IMR-90 (cell line): ENCODE data around the gene MRPS15. TPM values are rescaled to one million over a fixed set of nuclear protein-coding genes. Genes with fewer than 3 reads are reported as not detected.
"Not testable (repeated sequence)": the region's sequence is repeated elsewhere in the genome, so short reads cannot be mapped to it uniquely, and the experiment has no call there.

Experiments
- ATAC-seq: fragments of 200-7000 bp; cut with Tn5 transposase; 2 replicates; pipeline ENCODE4 v1.9.1; 2020; ENCODE audit warnings: low read depth, mild to moderate bottlenecking, moderate library complexity
- BruUV-seq: library from RNA; stranded (reverse); fragments of 400-500 nt; replicated peaks from 2 replicates; lab custom pipeline; 2021; lab: Mats Ljungman, UMichigan
- CTCF ChIA-PET: fragments of 300-600 bp; formaldehyde crosslinking; extraction: SDS; loops from one replicate; lab custom pipeline; 2021; ENCODE audit warnings: antibody characterized with exemption; lab: Yijun Ruan, JAX
- POLR2A ChIA-PET: fragments of 300-600 bp; sonication (Branson Sonifier 250); formaldehyde crosslinking; loops from one replicate; lab custom pipeline; 2022; ENCODE audit warnings: antibody characterized with exemption; ENCODE audit not compliant: unreplicated experiment; lab: Charles Lee
- DNase-seq: peaks from one replicate; pipeline ENCODE4 v3.0.0; 2013
- H2AFZ ChIP-seq: replicated peaks from 2 replicates; pipeline ENCODE3; 2013; ENCODE audit warnings: low read length, mild to moderate bottlenecking; ENCODE audit not compliant: poor library complexity
- H2AK5ac ChIP-seq: 2 replicates; pipeline ENCODE4 v1.6.1; 2013; ENCODE audit warnings: low read depth, low read length, inconsistent platforms
- H2AK9ac ChIP-seq: replicated peaks from 2 replicates; pipeline ENCODE3; 2013; ENCODE audit warnings: mild to moderate bottlenecking, low read depth, low read length, moderate library complexity; ENCODE audit not compliant: poor library complexity
- H2BK120ac ChIP-seq: 2 replicates; pipeline ENCODE4 v1.6.1; 2013; ENCODE audit warnings: low read depth, low read length, inconsistent platforms
- H2BK15ac ChIP-seq: 3 replicates; pipeline ENCODE4 v1.6.1; 2013; ENCODE audit warnings: low read depth, low read length, inconsistent platforms
- H2BK20ac ChIP-seq: 2 replicates; pipeline ENCODE4 v1.6.1; 2013; ENCODE audit warnings: low read depth, mild to moderate bottlenecking, inconsistent platforms, low read length, moderate library complexity
- H2BK5ac ChIP-seq: 2 replicates; pipeline ENCODE4 v1.6.1; 2013; ENCODE audit warnings: mild to moderate bottlenecking, low read depth, low read length, inconsistent platforms; ENCODE audit not compliant: poor library complexity, severe bottlenecking
- H3K14ac ChIP-seq: replicated peaks from 2 replicates; pipeline ENCODE4 v1.6.1; 2013; ENCODE audit warnings: low read depth, low read length, inconsistent platforms
- H3K18ac ChIP-seq: 2 replicates; pipeline ENCODE4 v1.6.1; 2013; ENCODE audit warnings: low read depth, low read length, control low read depth
- H3K23ac ChIP-seq: 2 replicates; pipeline ENCODE4 v1.6.1; 2013; ENCODE audit warnings: low read depth, low read length, inconsistent platforms
- H3K27ac ChIP-seq: 2 replicates; pipeline ENCODE4 v1.5.1; 2013; ENCODE audit warnings: mild to moderate bottlenecking, control low read depth, low read length; ENCODE audit not compliant: insufficient read depth
- H3K27me3 ChIP-seq: 2 replicates; pipeline ENCODE4 v1.6.1; 2013; ENCODE audit warnings: low read length; ENCODE audit not compliant: control insufficient read depth, insufficient read depth
- H3K36me3 ChIP-seq: 2 replicates; pipeline ENCODE4 v1.6.1; 2013; ENCODE audit warnings: low read length, mixed read lengths; ENCODE audit not compliant: control insufficient read depth, insufficient read depth
- H3K4ac ChIP-seq: 2 replicates; pipeline ENCODE4 v1.6.1; 2013; ENCODE audit warnings: low read depth, low read length, inconsistent platforms
- H3K4me1 ChIP-seq: 2 replicates; pipeline ENCODE4 v1.6.1; 2013; ENCODE audit warnings: low read length, mixed read lengths; ENCODE audit not compliant: control insufficient read depth, insufficient read depth
- H3K4me2 ChIP-seq: 2 replicates; pipeline ENCODE4 v1.6.1; 2013; ENCODE audit warnings: low read depth, mild to moderate bottlenecking, control low read depth, low read length, moderate library complexity
- H3K4me3 ChIP-seq: 2 replicates; pipeline ENCODE4 v1.5.1; 2013; ENCODE audit warnings: low read depth, mild to moderate bottlenecking, control low read depth, low read length, moderate library complexity; ENCODE audit not compliant: insufficient read depth
- H3K56ac ChIP-seq: 2 replicates; pipeline ENCODE4 v1.6.1; 2013; ENCODE audit warnings: low read length, inconsistent platforms; ENCODE audit not compliant: insufficient read depth; ENCODE audit errors: extremely low read depth
- H3K79me1 ChIP-seq, 2 experiments: 2 replicates each; pipeline ENCODE4 v1.6.1; 2013; ENCODE audit warnings: low read length in 2 of 2, inconsistent platforms in 1 of 2, low read depth in 1 of 2
- H3K9ac ChIP-seq: 2 replicates; pipeline ENCODE4 v1.6.1; 2013; ENCODE audit warnings: low read depth, low read length, control low read depth
- H3K9me1 ChIP-seq: 2 replicates; pipeline ENCODE4 v1.6.1; 2013; ENCODE audit warnings: low read length, inconsistent platforms; ENCODE audit not compliant: insufficient read depth
- H3K9me3 ChIP-seq: 2 replicates; pipeline ENCODE4 v1.6.1; 2013; ENCODE audit warnings: low read length; ENCODE audit not compliant: control insufficient read depth, insufficient read depth
- H4K20me1 ChIP-seq: 2 replicates; pipeline ENCODE4 v1.6.1; 2013; ENCODE audit warnings: low read length, inconsistent platforms; ENCODE audit not compliant: insufficient read depth
- H4K5ac ChIP-seq: 2 replicates; pipeline ENCODE4 v1.6.1; 2013; ENCODE audit warnings: mild to moderate bottlenecking, low read depth, low read length, control low read depth
- H4K8ac ChIP-seq, 2 experiments: 2 replicates each; pipeline ENCODE4 v1.6.1; 2013; ENCODE audit warnings: low read depth in 2 of 2, low read length in 2 of 2, control low read depth in 1 of 2, inconsistent platforms in 1 of 2
- H4K91ac ChIP-seq: 2 replicates; pipeline ENCODE4 v1.6.1; 2013; ENCODE audit warnings: low read depth, low read length, inconsistent platforms; ENCODE audit not compliant: insufficient read depth
- WGBS, 2 experiments: methylation state at CpG; one replicate each; pipeline versions ENCODE4 v1.1.5 to v1.1.7; 2013; ENCODE audit warnings: missing lambda C conversion rate in 2 of 2; ENCODE audit not compliant: insufficient read length in 1 of 2; ENCODE audit errors: extremely low coverage in 2 of 2; 5-methylcytosine and 5-hydroxymethylcytosine counted together
- dilution Hi-C: fragments of 300-500 bp; cut with HindIII; formaldehyde crosslinking; loops from one replicate; pipeline ENCODE4 v1.14.3; 2018; ENCODE audit warnings: low sequenced_read_pairs; ENCODE audit not compliant: unreplicated experiment
- in situ Hi-C: fragments of 300-500 bp; cut with MboI; formaldehyde crosslinking; loops from 3 replicates; pipeline ENCODE4 v1.14.3; 2019; ENCODE audit warnings: low sequenced_read_pairs, inconsistent platforms, mixed read lengths
- intact Hi-C: fragments of 100-400 bp; cut with micrococcal nuclease; formaldehyde crosslinking; loops from 2 replicates; pipeline ENCODE4 v1.10.0; 2022
- polyA plus RNA-seq, 3 experiments: library from polyadenylated mRNA; depleted of rRNA; stranded (reverse); fragments of >200 nt; gene quantifications; 2 replicates each; pipeline ENCODE4 v1.2.3, GENCODE V29; 2012; ENCODE audit warnings: low replicate concordance in 1 of 3
- total RNA-seq: library from RNA; depleted of rRNA; stranded (reverse); fragments of >200 nt; gene quantifications from 2 replicates; pipeline ENCODE4 v1.2.3, GENCODE V29; 2012

Gene MRPS15
- total and polyA plus RNA-seq, 2 of the 4 experiments (the other 2 are of a cell fraction) = 46.1 to 77.9 TPM

DNA sequence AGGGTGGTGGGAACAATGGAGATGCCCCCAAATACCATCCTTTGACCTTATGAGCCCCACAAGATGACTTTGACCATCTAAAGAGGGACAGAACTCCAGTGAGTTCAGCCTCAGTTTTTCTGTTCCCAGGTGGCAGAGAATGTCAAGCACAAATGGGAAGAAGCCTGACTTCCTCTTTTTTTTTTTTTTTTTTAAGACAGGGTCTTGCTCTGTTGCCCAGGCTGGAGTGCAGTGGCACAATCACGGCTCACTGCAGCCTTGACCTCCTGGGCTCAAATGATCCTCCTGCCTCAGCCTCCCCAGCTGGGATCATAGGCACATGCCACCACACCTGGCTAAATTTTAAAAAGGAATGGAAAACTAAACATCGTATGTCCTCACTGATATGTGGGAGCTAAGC lies 47.0 kb upstream of the MRPS15 start:
- H3K79me1 ChIP-seq, H2BK15ac ChIP-seq, H3K9me3 ChIP-seq, BruUV-seq, H4K5ac ChIP-seq, CTCF ChIA-PET, H3K18ac ChIP-seq, H2BK20ac ChIP-seq, H3K27me3 ChIP-seq, dilution Hi-C loops, H2BK120ac ChIP-seq, H3K27ac ChIP-seq, H3K9me1 ChIP-seq, H3K4me2 ChIP-seq, H2AK9ac ChIP-seq, H2BK5ac ChIP-seq, H4K8ac ChIP-seq, POLR2A ChIA-PET, H3K4me1 ChIP-seq, H2AK5ac ChIP-seq, H2AFZ ChIP-seq, H3K4me3 ChIP-seq, H3K36me3 ChIP-seq, H3K56ac ChIP-seq, H3K4ac ChIP-seq, H3K9ac ChIP-seq, H3K23ac ChIP-seq, DNase-seq, H4K20me1 ChIP-seq, ATAC-seq, H4K91ac ChIP-seq, H3K14ac ChIP-seq, intact Hi-C loops, in situ Hi-C loops: not testable (repeated sequence)
- WGBS, 2 experiments = no CpG with 5 or more reads among the region's 2 CpGs
